ENCODE measurements around the gene KCNQ1.

Gene KCNQ1

DNA sequence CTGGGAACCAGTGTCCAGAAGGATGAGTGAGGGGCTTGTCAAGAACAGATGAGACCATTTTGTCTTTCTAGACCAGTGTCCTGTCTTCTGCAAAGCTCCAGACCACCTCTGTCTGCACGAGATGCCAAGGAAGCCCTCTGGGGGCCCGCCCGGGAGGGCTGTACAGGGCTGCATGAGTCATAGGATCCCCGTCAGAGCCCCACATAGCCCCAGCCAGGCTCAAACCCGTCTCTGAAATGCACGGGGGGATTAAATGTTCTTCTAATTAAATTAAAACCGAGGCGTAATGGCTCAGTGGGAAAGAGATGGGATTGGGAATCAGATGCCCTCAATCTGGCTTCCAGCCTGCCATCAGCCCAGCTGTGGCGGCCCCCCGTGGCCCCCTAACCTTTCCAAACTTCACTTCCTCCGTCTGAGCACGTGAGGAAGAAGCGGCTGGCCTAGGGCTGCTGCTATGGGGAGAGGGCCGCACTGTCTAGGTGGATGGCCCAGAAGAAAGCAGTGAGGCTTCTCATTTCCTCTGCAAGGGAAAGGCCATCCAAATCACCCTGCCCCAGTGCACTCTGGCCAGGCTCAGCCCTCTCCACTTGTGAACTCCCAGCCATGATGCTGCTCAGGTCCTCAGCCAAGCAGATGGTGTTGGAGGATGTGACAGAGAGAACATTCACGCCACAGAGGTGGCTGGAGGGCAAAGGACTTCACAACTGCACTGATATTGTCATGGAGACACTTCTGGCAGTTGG lies 222.2 kb downstream of the KCNQ1 start:
- Histone ChIP-seq H3K4me3 (ENCODE audit: low read depth, low read length) (no peak overlapping the region), H3K9me3 (ENCODE audit: control insufficient read depth, insufficient read depth, low read depth, low read length) (peaks cover 18% of the 10 kb centered on the region)

DNA sequence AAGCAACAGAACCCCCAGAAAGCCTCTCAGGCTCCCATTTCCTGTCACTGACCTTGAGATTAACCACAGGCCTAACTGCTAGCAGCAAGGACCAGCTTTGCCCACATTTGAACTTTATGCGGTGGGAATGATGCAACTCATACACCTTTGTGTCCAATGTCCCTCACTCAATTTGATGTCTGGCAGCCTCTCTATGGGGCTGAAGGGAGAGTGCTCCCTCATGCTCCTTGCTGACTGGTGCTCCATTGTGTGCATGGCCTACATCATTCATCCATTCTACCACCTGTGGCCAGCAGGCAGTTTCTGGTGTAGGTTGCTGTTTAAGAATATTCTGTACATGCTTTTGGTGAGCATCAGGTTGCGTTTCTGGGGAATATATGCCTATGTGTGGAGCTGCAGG lies 223.1 kb downstream of the KCNQ1 start:
- Histone ChIP-seq H3K36me3 (ENCODE audit: control insufficient read depth, insufficient read depth, low read length) (peaks cover 18% of the 10 kb centered on the region), H3K4me3 (ENCODE audit: low read depth, low read length) (no peak overlapping the region), H3K9me3 (ENCODE audit: control insufficient read depth, insufficient read depth, low read depth, low read length) (peaks cover 12% of the 10 kb centered on the region), H3K9ac (ENCODE audit: low read length) (no peak overlapping the region), H3K4me1 (ENCODE audit: control insufficient read depth, insufficient read depth, low read length) (no peaks in the 10 kb centered on the region), H3K27me3 (ENCODE audit: control insufficient read depth, insufficient read depth, low read length) (no peaks in the 10 kb centered on the region), H3K27ac (ENCODE audit: low read depth, low read length) (no peak overlapping the region)

More for the DNA sequence above, 222.2 kb downstream of the KCNQ1 start:
- no peak overlapping the region for H3K27ac ChIP-seq (ENCODE audit: low read depth, low read length)
- no peak overlapping the region for H3K9ac ChIP-seq (ENCODE audit: low read length)
- H3K4me1 ChIP-seq (ENCODE audit: control insufficient read depth, insufficient read depth, low read length): no peaks in the 10 kb centered on the region
- H3K36me3 ChIP-seq (ENCODE audit: control insufficient read depth, insufficient read depth, low read length): peaks cover 21% of the 10 kb centered on the region
- no peaks in the 10 kb centered on the region for H3K27me3 ChIP-seq (ENCODE audit: control insufficient read depth, insufficient read depth, low read length)

DNA sequence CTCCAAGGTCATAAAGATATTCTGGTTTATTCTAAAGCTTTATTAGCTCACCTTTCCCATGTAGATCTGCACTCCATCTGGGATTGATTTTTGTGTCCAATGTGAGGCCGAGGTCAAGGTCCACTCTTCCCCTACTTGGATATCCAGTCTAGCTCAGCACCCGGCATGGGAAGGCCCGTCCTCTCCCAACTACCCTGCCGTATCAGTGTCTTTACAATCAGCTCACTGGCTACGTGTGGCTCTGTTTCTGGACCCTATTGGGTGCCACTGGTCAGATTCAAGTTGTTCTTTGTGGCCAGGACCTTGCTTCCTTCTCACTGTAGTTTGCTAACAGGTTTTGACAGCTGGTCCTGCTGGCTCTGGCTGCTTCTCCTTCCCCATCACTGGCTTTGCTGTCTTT lies 224.1 kb downstream of the KCNQ1 start:
- Histone ChIP-seq H3K9me3 (ENCODE audit: control insufficient read depth, insufficient read depth, low read depth, low read length) (peaks cover 3% of the 10 kb centered on the region; the same call in 1 of the 2 replicates), H3K4me1 (ENCODE audit: control insufficient read depth, insufficient read depth, low read length) (no peaks in the 10 kb centered on the region), H3K36me3 (ENCODE audit: control insufficient read depth, insufficient read depth, low read length) (peaks cover 9% of the 10 kb centered on the region; the same call in 1 of the 2 replicates), H3K9ac (ENCODE audit: low read length) (no peak overlapping the region), H3K27me3 (ENCODE audit: control insufficient read depth, insufficient read depth, low read length) (no peaks in the 10 kb centered on the region), H3K4me3 (ENCODE audit: low read depth, low read length) (no peak overlapping the region), H3K27ac (ENCODE audit: low read depth, low read length) (no peak overlapping the region)

DNA sequence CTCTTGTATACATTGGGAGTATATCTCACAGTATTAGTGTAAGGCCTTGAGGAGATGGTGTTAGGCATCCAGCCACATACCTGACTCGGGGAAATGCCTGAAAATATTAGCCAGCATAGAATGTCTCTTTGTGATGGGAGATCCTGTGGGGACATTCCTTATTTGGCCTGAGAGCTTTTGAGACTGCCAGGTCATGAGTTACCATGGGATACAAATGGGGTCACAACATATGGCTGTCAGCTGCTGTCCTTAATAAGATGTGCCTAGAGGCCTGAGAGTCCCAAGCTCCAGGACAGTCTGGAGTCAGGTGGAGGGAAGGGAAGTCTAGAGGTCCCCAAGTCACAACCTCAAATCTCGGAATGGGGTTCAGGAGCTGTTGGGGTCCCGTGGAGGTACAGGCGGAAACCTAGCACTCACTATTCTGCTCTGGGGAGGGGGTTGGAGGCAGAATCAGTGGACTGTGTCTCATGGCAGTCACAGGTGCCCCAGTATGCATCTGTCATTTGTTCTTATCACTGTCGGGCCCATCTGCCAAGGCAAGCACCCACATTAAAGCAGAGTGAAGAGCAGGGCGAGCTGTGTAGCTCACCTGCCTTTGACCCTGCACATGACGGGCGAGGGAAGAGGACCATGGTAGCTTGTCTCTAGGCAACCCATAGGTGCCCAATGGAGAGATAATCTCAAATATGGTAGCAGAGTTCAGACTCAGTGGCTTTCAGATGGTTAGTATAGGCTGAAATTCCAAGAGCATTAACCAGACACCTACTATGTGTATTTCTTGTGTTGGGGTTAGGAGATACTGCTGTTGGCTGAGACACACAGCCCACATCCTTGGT lies 225.0 kb downstream of the KCNQ1 start:
- Histone ChIP-seq H3K9me3 (ENCODE audit: control insufficient read depth, insufficient read depth, low read depth, low read length) (0 out of 2 replicates have a peak, but pooled peaks cover 2% of the 10 kb centered on the region), H3K4me1 (ENCODE audit: control insufficient read depth, insufficient read depth, low read length) (peaks cover 1% of the 10 kb centered on the region)

DNA sequence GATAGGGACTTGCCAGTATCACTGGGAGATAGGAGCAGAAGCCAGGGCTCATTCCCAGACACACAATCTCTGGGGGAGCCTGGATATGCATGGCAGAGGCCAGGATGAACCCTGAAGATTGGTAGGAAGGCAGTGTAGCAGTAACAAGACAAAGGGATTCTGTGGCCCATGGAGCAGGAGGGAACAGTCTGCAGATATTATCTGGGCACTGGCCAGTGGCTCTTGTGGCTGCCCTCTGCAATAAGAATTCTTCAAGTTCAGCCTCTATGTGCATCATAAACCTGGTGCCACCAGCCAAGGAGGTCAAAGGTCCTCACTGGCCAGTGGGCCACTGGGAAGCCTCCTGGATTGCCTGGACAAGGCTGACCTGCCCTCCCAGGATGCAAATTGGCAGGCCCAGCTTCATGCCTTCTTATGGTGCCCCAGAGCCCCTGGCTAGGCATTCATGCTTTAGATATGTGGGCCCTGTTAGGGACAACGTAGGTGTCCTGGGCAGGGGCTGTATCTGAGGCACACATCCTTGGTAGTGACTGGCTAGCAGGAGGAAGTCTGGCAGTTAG lies 225.8 kb downstream of the KCNQ1 start:
- Histone ChIP-seq H3K9ac (ENCODE audit: low read length) (no peak overlapping the region), H3K27ac (ENCODE audit: low read depth, low read length) (no peak overlapping the region), H3K36me3 (ENCODE audit: control insufficient read depth, insufficient read depth, low read length) (0 out of 2 replicates have a peak, but pooled peaks cover under 1% of the 10 kb centered on the region), H3K4me3 (ENCODE audit: low read depth, low read length) (no peak overlapping the region), H3K9me3 (ENCODE audit: control insufficient read depth, insufficient read depth, low read depth, low read length) (no peaks in the 10 kb centered on the region), H3K4me1 (ENCODE audit: control insufficient read depth, insufficient read depth, low read length) (peaks cover 5% of the 10 kb centered on the region), H3K27me3 (ENCODE audit: control insufficient read depth, insufficient read depth, low read length) (no peaks in the 10 kb centered on the region)

More for the DNA sequence above, 225.0 kb downstream of the KCNQ1 start:
- Histone ChIP-seq H3K27ac (ENCODE audit: low read depth, low read length) (no peak overlapping the region), H3K9ac (ENCODE audit: low read length) (no peak overlapping the region), H3K4me3 (ENCODE audit: low read depth, low read length) (no peak overlapping the region), H3K36me3 (ENCODE audit: control insufficient read depth, insufficient read depth, low read length) (peaks cover 4% of the 10 kb centered on the region; the same call in 1 of the 2 replicates), H3K27me3 (ENCODE audit: control insufficient read depth, insufficient read depth, low read length) (no peaks in the 10 kb centered on the region)

DNA sequence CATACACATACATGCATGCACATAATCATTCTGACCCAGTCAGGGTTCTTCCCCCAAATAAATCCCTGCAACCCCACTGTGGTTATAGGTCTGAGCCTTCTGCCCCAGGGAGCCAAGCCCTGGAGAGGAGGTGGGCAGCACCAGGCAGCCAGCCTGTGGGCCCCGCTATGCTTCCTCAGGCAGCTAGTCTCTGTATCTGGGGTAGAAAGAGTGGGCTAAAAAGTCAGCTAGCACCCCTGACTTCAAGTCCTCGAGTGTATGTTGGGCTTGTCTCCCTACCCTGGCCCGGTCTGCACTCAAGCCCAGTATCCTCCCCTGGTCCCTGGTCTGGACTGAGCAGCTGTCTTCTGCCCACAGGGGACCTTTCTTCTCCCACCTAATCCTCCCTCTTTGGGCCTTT lies 226.9 kb downstream of the KCNQ1 start:
- Histone ChIP-seq H3K27ac (ENCODE audit: low read depth, low read length) (no peak overlapping the region), H3K4me3 (ENCODE audit: low read depth, low read length) (no peak overlapping the region), H3K27me3 (ENCODE audit: control insufficient read depth, insufficient read depth, low read length) (no peaks in the 10 kb centered on the region), H3K36me3 (ENCODE audit: control insufficient read depth, insufficient read depth, low read length) (no peaks in the 10 kb centered on the region), H3K4me1 (ENCODE audit: control insufficient read depth, insufficient read depth, low read length) (peaks cover 5% of the 10 kb centered on the region), H3K9me3 (ENCODE audit: control insufficient read depth, insufficient read depth, low read depth, low read length) (no peaks in the 10 kb centered on the region), H3K9ac (ENCODE audit: low read length) (no peak overlapping the region)

DNA sequence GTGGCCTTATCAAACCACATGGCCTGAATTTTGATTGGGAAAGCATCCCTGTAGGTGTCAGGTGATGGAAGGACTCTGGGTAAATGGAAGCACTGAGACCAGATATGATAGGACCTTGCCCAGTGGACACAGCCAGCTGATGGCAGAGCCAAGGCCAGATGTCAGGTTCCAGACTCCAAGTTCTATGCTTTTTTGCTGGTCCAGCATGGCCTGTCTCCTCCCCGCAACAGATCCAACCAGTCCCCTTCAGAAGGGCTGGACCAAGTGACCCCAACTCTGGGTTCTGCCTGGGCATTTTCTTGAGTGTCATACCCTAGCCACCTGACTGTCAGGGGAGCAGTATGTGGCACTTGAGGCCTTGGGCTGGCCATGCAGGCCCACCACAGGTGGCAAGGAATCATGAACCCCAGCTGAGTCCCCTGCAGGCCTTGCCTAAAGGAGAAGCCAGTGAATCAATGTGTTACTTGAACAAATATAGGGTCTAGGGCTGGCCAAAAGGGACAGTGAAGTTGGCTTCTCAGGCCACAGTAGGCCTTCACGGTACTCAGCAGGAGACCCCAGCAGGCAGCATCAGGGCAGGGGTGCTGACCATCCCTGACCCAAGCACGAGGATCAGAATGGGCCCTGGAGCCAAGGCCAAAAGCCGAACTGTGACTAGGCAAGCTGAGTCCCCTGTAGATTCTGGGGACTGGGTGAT lies 227.9 kb downstream of the KCNQ1 start:
- Histone ChIP-seq H3K4me1 (ENCODE audit: control insufficient read depth, insufficient read depth, low read length) (peaks cover 5% of the 10 kb centered on the region), H3K9ac (ENCODE audit: low read length) (no peak overlapping the region), H3K27ac (ENCODE audit: low read depth, low read length) (no peak overlapping the region), H3K4me3 (ENCODE audit: low read depth, low read length) (no peak overlapping the region), H3K27me3 (ENCODE audit: control insufficient read depth, insufficient read depth, low read length) (no peaks in the 10 kb centered on the region), H3K36me3 (ENCODE audit: control insufficient read depth, insufficient read depth, low read length) (no peaks in the 10 kb centered on the region), H3K9me3 (ENCODE audit: control insufficient read depth, insufficient read depth, low read depth, low read length) (no peaks in the 10 kb centered on the region)

DNA sequence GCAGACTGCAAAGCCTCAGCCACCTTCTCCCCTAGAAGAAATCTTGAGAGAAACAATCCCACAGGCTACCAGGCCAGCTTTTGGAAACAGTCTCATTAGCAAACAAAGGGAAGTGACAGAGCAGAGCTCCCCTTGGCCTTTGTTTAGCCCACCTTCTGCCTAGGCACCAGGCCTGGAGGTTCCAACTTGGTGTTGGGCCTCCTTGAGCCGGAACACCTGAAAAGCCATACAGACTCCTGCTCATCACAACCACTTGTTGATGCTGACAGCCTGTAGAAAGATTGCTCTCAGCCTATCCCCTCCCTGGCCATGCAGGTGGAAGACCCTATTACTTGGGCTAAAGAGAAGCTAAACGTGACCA lies 228.4 kb downstream of the KCNQ1 start:
- Histone ChIP-seq H3K4me1 (ENCODE audit: control insufficient read depth, insufficient read depth, low read length) (peaks cover 5% of the 10 kb centered on the region), H3K4me3 (ENCODE audit: low read depth, low read length) (no peak overlapping the region), H3K36me3 (ENCODE audit: control insufficient read depth, insufficient read depth, low read length) (no peaks in the 10 kb centered on the region), H3K9me3 (ENCODE audit: control insufficient read depth, insufficient read depth, low read depth, low read length) (no peaks in the 10 kb centered on the region), H3K9ac (ENCODE audit: low read length) (no peak overlapping the region), H3K27me3 (ENCODE audit: control insufficient read depth, insufficient read depth, low read length) (no peaks in the 10 kb centered on the region), H3K27ac (ENCODE audit: low read depth, low read length) (no peak overlapping the region)

DNA sequence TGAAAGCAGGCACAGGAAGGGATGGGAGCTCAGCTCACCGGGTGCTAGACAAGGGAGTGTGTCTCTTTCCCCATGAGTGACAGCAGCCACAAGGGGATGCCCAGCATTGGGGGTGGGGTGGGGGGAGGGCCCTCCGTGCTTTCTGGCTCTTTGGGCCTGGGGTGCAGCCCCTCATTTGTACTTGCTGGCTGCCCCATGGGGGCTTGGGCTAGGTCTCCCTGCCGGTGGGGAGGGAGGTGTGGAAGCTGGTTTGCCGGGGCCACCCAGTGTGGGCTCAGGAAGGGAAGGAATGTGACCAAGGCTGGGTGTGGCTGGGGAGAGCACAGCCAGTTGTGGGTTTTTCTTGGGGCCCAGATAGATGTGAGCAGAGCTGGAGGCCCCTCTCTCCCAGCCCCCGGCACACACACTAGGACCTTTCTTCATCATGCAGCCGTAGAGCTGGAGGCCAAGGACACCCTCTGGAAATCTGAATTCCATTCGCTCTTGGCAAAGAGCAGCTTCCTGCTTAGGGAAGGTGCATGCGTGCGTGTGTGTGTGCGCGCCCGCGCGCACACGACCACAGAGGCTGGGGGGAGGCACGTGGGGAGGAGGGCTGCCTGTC lies 229.2 kb downstream of the KCNQ1 start:
- no peak overlapping the region for H3K27ac ChIP-seq (ENCODE audit: low read depth, low read length)
- H3K27me3 ChIP-seq (ENCODE audit: control insufficient read depth, insufficient read depth, low read length): no peaks in the 10 kb centered on the region
- H3K36me3 ChIP-seq (ENCODE audit: control insufficient read depth, insufficient read depth, low read length): no peaks in the 10 kb centered on the region
- no peaks in the 10 kb centered on the region for H3K9me3 ChIP-seq (ENCODE audit: control insufficient read depth, insufficient read depth, low read depth, low read length)
- no peak overlapping the region for H3K9ac ChIP-seq (ENCODE audit: low read length)
- H3K4me1 ChIP-seq (ENCODE audit: control insufficient read depth, insufficient read depth, low read length): peaks cover 5% of the 10 kb centered on the region
- H3K4me3 ChIP-seq (ENCODE audit: low read depth, low read length): no peak overlapping the region

DNA sequence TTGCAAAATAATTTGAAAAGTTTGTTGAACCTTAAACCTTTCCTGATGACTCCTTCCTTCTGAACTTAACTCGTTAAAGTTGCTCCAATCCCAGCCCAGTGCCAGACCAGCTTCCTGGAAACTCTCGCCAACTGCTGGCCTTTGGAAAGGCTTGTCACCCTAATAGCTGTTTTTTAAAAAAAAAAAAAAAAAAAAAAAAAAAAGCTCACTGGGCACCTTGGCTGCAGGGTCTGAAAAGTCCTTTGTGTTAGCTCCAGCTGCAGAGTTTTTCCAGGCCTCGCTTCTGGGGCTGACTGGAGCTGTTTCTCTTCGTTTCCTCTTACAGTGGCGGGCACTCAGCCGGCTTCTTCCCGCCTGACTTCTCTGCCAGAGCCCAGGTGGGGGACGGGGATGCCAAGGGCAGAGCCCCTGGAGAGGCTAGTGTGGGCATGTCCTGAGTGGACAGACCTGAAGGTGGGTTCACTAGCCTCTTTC lies 229.9 kb downstream of the KCNQ1 start:
- Histone ChIP-seq H3K27ac (ENCODE audit: low read depth, low read length) (no peak overlapping the region), H3K4me3 (ENCODE audit: low read depth, low read length) (no peak overlapping the region), H3K4me1 (ENCODE audit: control insufficient read depth, insufficient read depth, low read length) (peaks cover 5% of the 10 kb centered on the region), H3K9ac (ENCODE audit: low read length) (no peak overlapping the region), H3K9me3 (ENCODE audit: control insufficient read depth, insufficient read depth, low read depth, low read length) (no peaks in the 10 kb centered on the region), H3K27me3 (ENCODE audit: control insufficient read depth, insufficient read depth, low read length) (no peaks in the 10 kb centered on the region), H3K36me3 (ENCODE audit: control insufficient read depth, insufficient read depth, low read length) (no peaks in the 10 kb centered on the region)
